ENCODE measurements around the gene CHAD.

CHAD gene

DNA sequence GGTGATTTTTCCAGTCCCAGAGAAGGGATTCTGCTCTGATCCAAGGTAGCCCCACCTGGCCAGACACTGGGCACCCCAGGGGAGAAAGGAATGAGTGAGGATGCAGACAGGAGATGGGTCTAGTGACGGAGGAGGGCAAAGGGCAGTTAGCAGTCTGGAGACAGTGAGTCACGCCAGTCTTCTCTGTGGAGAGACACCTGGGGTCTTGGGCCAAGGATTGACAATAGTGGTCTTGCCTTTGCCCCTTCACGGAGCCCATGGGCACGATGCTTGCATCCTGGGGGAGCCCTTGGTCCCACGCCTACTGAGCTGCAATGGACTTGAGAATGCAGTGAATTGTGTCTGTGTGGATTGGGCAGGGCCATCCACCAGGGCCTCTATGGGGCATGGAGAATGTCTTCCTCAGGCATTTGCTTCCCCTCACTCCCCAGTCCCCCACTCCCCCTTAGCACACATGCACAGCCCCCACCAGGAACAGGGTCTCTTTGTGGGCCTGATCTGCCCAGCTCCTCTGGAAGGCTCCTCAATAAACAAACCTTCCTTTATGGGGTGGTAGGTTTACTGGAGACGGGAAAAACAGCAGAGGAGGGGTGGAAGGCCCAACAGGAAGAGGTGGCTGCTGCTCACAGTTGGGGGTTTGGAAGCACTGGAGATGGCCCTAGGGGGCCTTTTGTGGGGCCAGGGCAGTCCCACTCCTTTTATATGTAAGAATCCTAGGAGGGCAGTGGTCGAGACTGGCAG is 1.4 kb downstream of the CHAD start:
- H3K27me3 ChIP-seq (replicated peaks): peaks cover 21% of the 10 kb centered on the region
- H3K4me3 ChIP-seq (ENCODE audit: low read depth, low read length): no peak overlapping the region
- no peak overlapping the region for H3K27ac ChIP-seq
- no peaks in the 10 kb centered on the region for H3K36me3 ChIP-seq (replicated peaks)
- TF ChIP-seq CTCF (IDR thresholded peaks at IDR 0.05; ENCODE audit: low read depth, low read length, missing control alignments): no peak
- DNase-seq: no peak
- in situ Hi-C loops (cut with HindIII; ENCODE audit: low pct_ligation_motif_present, low sequenced_read_pairs): no loop called here

- Histone ChIP-seq H3K27ac (no peak overlapping the region), H3K36me3 (replicated peaks) (no peaks in the 10 kb centered on the region), H3K27me3 (replicated peaks) (peaks cover 21% of the 10 kb centered on the region), H3K4me3 (ENCODE audit: low read depth, low read length) (no peak overlapping the region)
- in situ Hi-C loops (cut with HindIII; ENCODE audit: low pct_ligation_motif_present, low sequenced_read_pairs): no loop called here
- no peak for TF ChIP-seq CTCF (IDR thresholded peaks at IDR 0.05; ENCODE audit: low read depth, low read length, missing control alignments)
- DNase-seq: no peak
These were observed 2.1 kb downstream of the CHAD start for GRCh38 chr17:50466371-50467113.

DNA sequence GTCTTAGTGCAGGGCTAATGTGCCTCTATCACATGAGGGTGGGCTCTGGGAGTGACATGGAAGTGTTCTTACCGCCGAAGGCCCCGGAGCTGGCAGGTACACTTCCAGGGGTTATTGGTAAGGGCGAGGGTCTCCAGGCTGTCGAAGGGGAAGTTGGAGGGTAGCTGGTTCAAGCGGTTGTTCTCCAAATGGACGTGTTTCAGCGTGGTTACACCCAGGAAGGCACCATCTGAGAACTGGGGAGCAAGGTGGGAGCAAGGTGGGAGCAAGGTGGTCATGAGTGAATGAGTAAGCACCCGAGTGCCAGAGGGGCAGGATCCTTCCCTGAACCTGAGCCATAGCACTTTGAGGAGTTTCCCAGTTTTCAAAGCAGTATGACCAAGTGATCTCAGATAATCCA is 3.0 kb downstream of the CHAD start:
- Histone ChIP-seq H3K27me3 (replicated peaks) (peaks cover 21% of the 10 kb centered on the region), H3K36me3 (replicated peaks) (no peaks in the 10 kb centered on the region), H3K27ac (no peak overlapping the region), H3K4me3 (ENCODE audit: low read depth, low read length) (no peak overlapping the region)
- DNase-seq: no peak
- in situ Hi-C loops (cut with HindIII; ENCODE audit: low pct_ligation_motif_present, low sequenced_read_pairs): no loop called here
- no peak for TF ChIP-seq CTCF (IDR thresholded peaks at IDR 0.05; ENCODE audit: low read depth, low read length, missing control alignments)

- H3K27me3 ChIP-seq (replicated peaks): peaks cover 21% of the 10 kb centered on the region
- no peaks in the 10 kb centered on the region for H3K36me3 ChIP-seq (replicated peaks)
- H3K4me3 ChIP-seq (ENCODE audit: low read depth, low read length): no peak overlapping the region
- no peak for TF ChIP-seq CTCF (IDR thresholded peaks at IDR 0.05; ENCODE audit: low read depth, low read length, missing control alignments)
- in situ Hi-C loops (cut with HindIII; ENCODE audit: low pct_ligation_motif_present, low sequenced_read_pairs): no loop called here
- H3K27ac ChIP-seq: no peak overlapping the region
- DNase-seq: no peak
These were observed 3.5 kb downstream of the CHAD start for GRCh38 chr17:50465171-50465570.

DNA sequence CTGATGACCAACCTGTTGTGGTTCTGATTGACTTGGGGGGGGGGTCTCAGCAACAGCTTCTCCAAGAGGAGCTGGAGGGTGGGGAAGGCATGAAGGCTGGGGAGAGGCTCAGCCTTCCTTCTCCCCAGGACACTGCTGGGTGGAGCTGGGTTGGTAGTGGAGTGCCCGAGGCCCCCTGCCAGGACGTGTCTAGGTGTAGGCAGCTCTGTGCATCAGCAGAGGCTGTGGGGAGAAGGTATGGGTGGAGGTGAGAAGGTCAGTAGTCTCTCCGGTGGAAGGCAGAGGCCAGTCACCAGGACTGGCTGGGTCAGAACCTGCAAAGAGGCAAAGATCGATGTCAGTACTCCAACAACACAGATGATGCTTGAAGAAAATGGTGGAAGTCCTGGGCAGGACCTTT is 3.9 kb downstream of the CHAD start:
- Histone ChIP-seq H3K27me3 (replicated peaks) (peaks cover 21% of the 10 kb centered on the region), H3K36me3 (replicated peaks) (no peaks in the 10 kb centered on the region), H3K27ac (no peak overlapping the region), H3K4me3 (ENCODE audit: low read depth, low read length) (no peak overlapping the region)
- in situ Hi-C loops (cut with HindIII; ENCODE audit: low pct_ligation_motif_present, low sequenced_read_pairs): no loop called here
- TF ChIP-seq CTCF (IDR thresholded peaks at IDR 0.05; ENCODE audit: low read depth, low read length, missing control alignments): no peak
- no peak for DNase-seq
